Endothelial cell of umbilical vein (primary cell): Measurements from ENCODE around the gene TGM4. TPM values are rescaled to one million over a fixed set of nuclear protein-coding genes. Genes with fewer than 3 reads are reported as not detected.
A peak's percentile ranks its signal among the peaks of the same experiment; 100 is the strongest.

ENCODE experiments used
- BruUV-seq: library from RNA; stranded (reverse); fragments of 400-500 nt; replicated peaks from 2 replicates; lab custom pipeline; 2021; lab: Mats Ljungman, UMichigan
- CTCF ChIA-PET: fragments of 300-600, 350-600 bp; sonication (Branson Sonifier 250); formaldehyde crosslinking; loops from one replicate; lab custom pipeline; 2021; ENCODE audit warnings: antibody characterized with exemption, inconsistent platforms; lab: Charles Lee
- POLR2A ChIA-PET: fragments of 300-600, 350-600 bp; sonication (Branson Sonifier 250); formaldehyde crosslinking; loops from one replicate; lab custom pipeline; 2021; ENCODE audit warnings: antibody characterized with exemption, inconsistent platforms; lab: Charles Lee
- DNase-seq: peaks from one replicate; pipeline ENCODE4 v3.0.0-alpha.2; 2011; ENCODE audit warnings: low read depth, low spot score
- FAIRE-seq: peaks from 2 replicates; lab custom pipeline; 2011; peaks lifted over from hg19 to GRCh38; lab: Jason Lieb, UNC
- H2AFZ ChIP-seq: 2 replicates; pipeline ENCODE4 v1.6.0; 2012; ENCODE audit warnings: low read depth, low read length, control low read depth, inconsistent platforms
- H3K27ac ChIP-seq: 2 replicates; pipeline ENCODE4 v1.5.1; 2011; ENCODE audit warnings: low read depth, mild to moderate bottlenecking, control low read depth, low read length, moderate library complexity; ENCODE audit not compliant: insufficient read depth
- H3K27me3 ChIP-seq, 2 experiments: 2 replicates each; pipeline versions ENCODE4 v1.6.0 to v1.6.1; 2011; ENCODE audit warnings: low read length in 2 of 2, mixed read lengths in 1 of 2; ENCODE audit not compliant: control insufficient read depth in 2 of 2, insufficient read depth in 2 of 2
- H3K36me3 ChIP-seq, 2 experiments: 2 replicates in 1 of 2; 3 replicates in 1 of 2; pipeline ENCODE4 v1.5.1; 2011; ENCODE audit warnings: low read length in 2 of 2, mild to moderate bottlenecking in 1 of 2, moderate library complexity in 1 of 2; ENCODE audit not compliant: control insufficient read depth in 2 of 2, insufficient read depth in 2 of 2; ENCODE audit errors: extremely low read depth in 1 of 2
- H3K4me1 ChIP-seq: 3 replicates; pipeline ENCODE4 v1.5.1; 2011; ENCODE audit warnings: mild to moderate bottlenecking, low read length; ENCODE audit not compliant: control insufficient read depth, insufficient read depth; ENCODE audit errors: extremely low read depth
- H3K4me2 ChIP-seq: 2 replicates; pipeline ENCODE4 v1.6.1; 2011; ENCODE audit warnings: low read length, control low read depth, mixed read lengths; ENCODE audit not compliant: insufficient read depth
- H3K4me3 ChIP-seq, 3 experiments: fragments of 200-600 bp in 1 of 3; sonication (generic), shearing (Covaris generic) in 1 of 3; replicated peaks in 1 of 3; 2 replicates each; pipeline ENCODE4 v1.5.1; 2011 to 2016; ENCODE audit warnings: control low read depth in 3 of 3, low read length in 3 of 3, mild to moderate bottlenecking in 2 of 3, inconsistent platforms in 1 of 3, low read depth in 1 of 3, moderate library complexity in 1 of 3; ENCODE audit not compliant: insufficient read depth in 1 of 3
- H3K79me2 ChIP-seq: 2 replicates; pipeline ENCODE4 v1.6.0; 2012; ENCODE audit warnings: low read length, inconsistent platforms; ENCODE audit not compliant: control insufficient read depth, insufficient read depth
- H3K9ac ChIP-seq: replicated peaks from 2 replicates; pipeline ENCODE3; 2011; ENCODE audit warnings: low read length, control low read depth; ENCODE audit not compliant: insufficient read depth; ENCODE audit errors: extremely low read depth
- H3K9me1 ChIP-seq: replicated peaks from 3 replicates; pipeline ENCODE4 v1.6.0; 2011; ENCODE audit warnings: mild to moderate bottlenecking, low read length; ENCODE audit not compliant: control insufficient read depth, insufficient read depth; ENCODE audit errors: extremely low read depth
- H3K9me3 ChIP-seq: replicated peaks from 2 replicates; pipeline ENCODE4 v1.5.1; 2012; ENCODE audit warnings: low read length, inconsistent platforms; ENCODE audit not compliant: control insufficient read depth, insufficient read depth
- H4K20me1 ChIP-seq: replicated peaks from 2 replicates; pipeline ENCODE3; 2011; ENCODE audit warnings: mild to moderate bottlenecking, low read length; ENCODE audit not compliant: control insufficient read depth, insufficient read depth; ENCODE audit errors: extremely low read depth
- CTCF ChIP-seq, 2 donors: IDR thresholded peaks; 1 replicate in 1 of 2; 2 replicates in 1 of 2; pipeline ENCODE4 v1.5.1; 2011; ENCODE audit warnings: low read length in 2 of 2, mild to moderate bottlenecking in 2 of 2, moderate library complexity in 2 of 2, control low read depth in 1 of 2, inconsistent platforms in 1 of 2, low read depth in 1 of 2; ENCODE audit not compliant: insufficient read depth in 1 of 2; ENCODE audit errors: extremely low read depth in 1 of 2
- EZH2 ChIP-seq: IDR thresholded peaks from 2 replicates; pipeline ENCODE4 v1.6.1; 2012; ENCODE audit warnings: borderline replicate concordance, low read depth, mild to moderate bottlenecking, moderate library complexity, low read length, inconsistent platforms; ENCODE audit not compliant: severe bottlenecking
- FOS ChIP-seq: IDR thresholded peaks from 2 replicates; pipeline ENCODE4 v1.6.1; 2011; ENCODE audit warnings: mild to moderate bottlenecking, low read length, moderate library complexity, borderline replicate concordance; ENCODE audit not compliant: insufficient read depth
- GATA2 ChIP-seq: IDR thresholded peaks from 2 replicates; pipeline ENCODE4 v1.7.0; 2011; ENCODE audit warnings: low read depth, mild to moderate bottlenecking, moderate library complexity, mixed read lengths, low read length; ENCODE audit not compliant: insufficient read length, insufficient read depth
- JUN ChIP-seq: IDR thresholded peaks from 2 replicates; pipeline ENCODE4 v1.6.1; 2011; ENCODE audit warnings: borderline replicate concordance, low read depth; ENCODE audit not compliant: insufficient read length, insufficient read depth
- MAX ChIP-seq: IDR thresholded peaks from 2 replicates; pipeline ENCODE4 v1.6.1; 2011; ENCODE audit not compliant: insufficient read depth, insufficient read length
- MYC ChIP-seq: IDR thresholded peaks from one replicate; pipeline ENCODE4 v1.6.1; 2011; ENCODE audit warnings: mild to moderate bottlenecking, low read depth, low read length
- POLR2A ChIP-seq: IDR thresholded peaks from 2 replicates; pipeline ENCODE4 v1.6.1; 2012; ENCODE audit warnings: low read depth, mild to moderate bottlenecking, control low read depth, low read length
- POLR2AphosphoS5 ChIP-seq: IDR thresholded peaks from 2 replicates; pipeline ENCODE4 v1.6.1; 2012; ENCODE audit warnings: low read depth, mild to moderate bottlenecking, control low read depth, low read length, moderate library complexity; ENCODE audit not compliant: insufficient read depth
- dilution Hi-C: fragments of 300-500 bp; cut with MboI; formaldehyde crosslinking; loops from one replicate; pipeline ENCODE4 v1.15.0; 2019; ENCODE audit warnings: low sequenced_read_pairs; ENCODE audit not compliant: extremely low pct_ligation_motif_present
- intact Hi-C: fragments of 100-400 bp; cut with micrococcal nuclease; formaldehyde crosslinking; loops from one replicate; pipeline ENCODE4 v1.10.0; 2022
- polyA plus RNA-seq, 4 experiments: library from polyadenylated mRNA; depleted of rRNA in 3 of 4; stranded (reverse) in 3 of 4; unstranded in 1 of 4; fragments of >200 nt; gene quantifications; 2 replicates each; pipeline versions ENCODE4 v1.2.1 to v1.2.3, GENCODE V29; 2011 to 2012; ENCODE audit warnings: missing spikeins in 1 of 4
- total RNA-seq: library from RNA; stranded (reverse); gene quantifications from 2 replicates; pipeline ENCODE4 v1.2.3, GENCODE V29; 2021

TGM4 gene
- total and polyA plus RNA-seq, 2 donors (not counting 3 experiments of a cell fraction or from before 2014, with no cell fraction given) = 0.11 to 0.24 TPM

GRCh38 chr3:44832032-44832431 is 42.4 kb upstream of the TGM4 start:
- Histone ChIP-seq H3K27ac (no peak overlapping the region), H3K4me1 (no peaks in the 10 kb centered on the region), H3K36me3 (peaks cover 2% of the 10 kb centered on the region in 2 experiments), H4K20me1 (no peaks in the 10 kb centered on the region), H3K4me3 (no peak overlapping the region), H3K9me3 (peaks cover 4% of the 10 kb centered on the region), H3K79me2 (no peaks in the 10 kb centered on the region), H3K9me1 (no peaks in the 10 kb centered on the region), H2AFZ (no peak overlapping the region), H3K4me2 (no peak overlapping the region), H3K27me3 (no peaks in the 10 kb centered on the region), H3K9ac (no peak overlapping the region)
- BruUV-seq = no TSS peak
- DNase-seq = no peak
- ChIA-PET POLR2A (no interaction called here), CTCF (interaction anchor here (1.3 to 1.7 kb wide), 3 partner anchors 10 to 35 kb away, joined by 3 to 4 read pairs (median 4); no protein-coding TSS in a partner anchor)
- dilution Hi-C loops = no loop called here
- intact Hi-C loops = no loop called here
- TF ChIP-seq CTCF (IDR thresholded peaks at IDR 0.05; ENCODE audit: extremely low read depth in 1 of 2, insufficient read depth in 1 of 2, low read depth in 1 of 2, low read length in 2 of 2) (no peak), MYC (no peak), MAX (no peak), POLR2A (no peak), FOS (no peak), JUN (no peak), GATA2 (no peak), POLR2AphosphoS5 (no peak), EZH2 (no peak)
- FAIRE-seq = peak; percentile 12
